Gastrocnemius medialis (tissue), 4 donors: ENCODE data around the gene SCN2B. TPM values are rescaled to one million over a fixed set of nuclear protein-coding genes. Genes with fewer than 3 reads are reported as not detected.
A peak's percentile ranks its signal among the peaks of the same experiment; 100 is the strongest.

Experiments used
- ATAC-seq, 2 donors: fragments of 150-250 bp; one replicate each; pipeline ENCODE4 v1.9.1; 2016
- DNase-seq, 2 donors: peaks; one replicate each; pipeline ENCODE4 v3.0.0-alpha.2; 2019
- H3K27ac ChIP-seq, 4 donors: fragments of 200-600 bp; sonication (generic); 1 replicate in 1 of 4; 2 replicates in 3 of 4; pipeline ENCODE4 v1.5.1; 2016 to 2018; ENCODE audit warnings: mild to moderate bottlenecking in 2 of 4, moderate library complexity in 1 of 4
- H3K27me3 ChIP-seq, 3 donors: fragments of 200-600 bp; sonication (generic) in 2 of 3; 1 replicate in 1 of 3; 2 replicates in 2 of 3; pipeline versions ENCODE4 v1.5.1 to v1.6.0; 2016 to 2019; ENCODE audit warnings: mild to moderate bottlenecking in 1 of 3, moderate library complexity in 1 of 3
- H3K36me3 ChIP-seq, 2 donors: fragments of 200-600 bp; sonication (generic) in 1 of 2; one replicate each; pipeline ENCODE4 v1.5.1; 2017 to 2018
- H3K4me1 ChIP-seq, 2 donors: fragments of 200-600 bp; sonication (generic) in 1 of 2; one replicate each; pipeline ENCODE4 v1.5.1; 2016 to 2017; ENCODE audit warnings: mild to moderate bottlenecking in 2 of 2
- H3K4me3 ChIP-seq, 4 donors: fragments of 200-600 bp; sonication (generic) in 3 of 4; 1 replicate in 1 of 4; 2 replicates in 3 of 4; pipeline ENCODE4 v1.5.1; 2016 to 2019; ENCODE audit warnings: mild to moderate bottlenecking in 2 of 4
- H3K9me3 ChIP-seq, 3 donors: fragments of 200-600 bp; sonication (generic) in 2 of 3; 1 replicate in 1 of 3; 2 replicates in 2 of 3; pipeline ENCODE4 v1.5.1; 2016 to 2019
- POLR2A ChIP-seq, 2 donors: fragments of 450-650 bp; IDR thresholded peaks; one replicate each; pipeline ENCODE4 v1.6.1; 2017; ENCODE audit warnings: antibody characterized with exemption in 2 of 2, mild to moderate bottlenecking in 2 of 2, moderate library complexity in 2 of 2
- in situ Hi-C, 4 donors: fragments of 200-750 bp; cut with MboI; loops; one replicate each; pipeline versions ENCODE4 v1.15.0 to v1.8.0; 2017; ENCODE audit warnings: low sequenced_read_pairs in 4 of 4
- intact Hi-C: fragments of 100-400 bp; cut with DNase I; formaldehyde crosslinking; loops from one replicate; pipeline ENCODE4 v1.15.1; 2023; ENCODE audit warnings: low total_unique reads
- total RNA-seq, 4 donors: library from RNA; depleted of rRNA; stranded (reverse); fragments of >200 nt; gene quantifications; one replicate each; pipeline versions ENCODE4 v1.1.0 to v1.2.3, GENCODE V29; 2016
- TF ChIP-seq, protein P1 (sequence below), 5 experiments: fragments of 450-650 bp in 3 of 5; fragments of 200-600 bp in 2 of 5; sonication (generic) in 2 of 5; IDR thresholded peaks in 4 of 5; conservative IDR thresholded peaks in 1 of 5; 1 replicate in 4 of 5; 2 replicates in 1 of 5; pipeline ENCODE4 v1.5.1; 2016 to 2019; ENCODE audit warnings: antibody characterized with exemption in 5 of 5, mild to moderate bottlenecking in 3 of 5, moderate library complexity in 3 of 5

SCN2B gene
- total RNA-seq, 4 donors from 2014 or later: 0.10 to 1.9 (median 0.24) TPM; not detected in 1

- Histone ChIP-seq H3K27me3 (no peaks in the 10 kb centered on the region), H3K4me3 (no peak overlapping the region), H3K9me3 (no peaks in the 10 kb centered on the region), H3K36me3 (no peaks in the 10 kb centered on the region), H3K27ac (no peak overlapping the region), H3K4me1 (peaks cover 4 to 9% of the 10 kb centered on the region in 2 donors)
- ATAC-seq (no peak), DNase-seq (no peak)
- in situ Hi-C loops (loop anchor here in 1 of 4 donors (10.0 kb wide), 1 partner anchor 94 kb away; no protein-coding TSS in a partner anchor), intact Hi-C loops (no loop called here)
- TF ChIP-seq, protein P1, sequence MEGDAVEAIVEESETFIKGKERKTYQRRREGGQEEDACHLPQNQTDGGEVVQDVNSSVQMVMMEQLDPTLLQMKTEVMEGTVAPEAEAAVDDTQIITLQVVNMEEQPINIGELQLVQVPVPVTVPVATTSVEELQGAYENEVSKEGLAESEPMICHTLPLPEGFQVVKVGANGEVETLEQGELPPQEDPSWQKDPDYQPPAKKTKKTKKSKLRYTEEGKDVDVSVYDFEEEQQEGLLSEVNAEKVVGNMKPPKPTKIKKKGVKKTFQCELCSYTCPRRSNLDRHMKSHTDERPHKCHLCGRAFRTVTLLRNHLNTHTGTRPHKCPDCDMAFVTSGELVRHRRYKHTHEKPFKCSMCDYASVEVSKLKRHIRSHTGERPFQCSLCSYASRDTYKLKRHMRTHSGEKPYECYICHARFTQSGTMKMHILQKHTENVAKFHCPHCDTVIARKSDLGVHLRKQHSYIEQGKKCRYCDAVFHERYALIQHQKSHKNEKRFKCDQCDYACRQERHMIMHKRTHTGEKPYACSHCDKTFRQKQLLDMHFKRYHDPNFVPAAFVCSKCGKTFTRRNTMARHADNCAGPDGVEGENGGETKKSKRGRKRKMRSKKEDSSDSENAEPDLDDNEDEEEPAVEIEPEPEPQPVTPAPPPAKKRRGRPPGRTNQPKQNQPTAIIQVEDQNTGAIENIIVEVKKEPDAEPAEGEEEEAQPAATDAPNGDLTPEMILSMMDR (IDR thresholded peaks at IDR 0.05 in 4 of 5, conservative IDR thresholded peaks at IDR 0.05 in 1 of 5): no peak
- TF ChIP-seq POLR2A (IDR thresholded peaks at IDR 0.05): no peak
Measured at GRCh38 chr11:118200497-118200896, 24.1 kb upstream of the SCN2B start.

GRCh38 chr11:118199135-118199534, 22.7 kb upstream of the SCN2B start:
- no peaks in the 10 kb centered on the region for H3K36me3 ChIP-seq
- DNase-seq: no peak
- ATAC-seq: no peak
- no peaks in the 10 kb centered on the region for H3K27me3 ChIP-seq
- H3K9me3 ChIP-seq: no peaks in the 10 kb centered on the region
- intact Hi-C loops (loop anchor here (2.0 to 5.0 kb wide), 2 partner anchors 158 to 368 kb away; partner anchors contain the start of gene IFT46), in situ Hi-C loops (loop anchor here (5.0 to 25.0 kb wide), 6 partner anchors 146 to 296 kb away; partner anchors contain the start of genes CD3D (in 1 of the 4), CD3G (in 1 of the 4) and UBE4A (in 1 of the 4))
- H3K4me3 ChIP-seq: no peak overlapping the region
- TF ChIP-seq, protein P1 (IDR thresholded peaks at IDR 0.05 in 4 of 5, conservative IDR thresholded peaks at IDR 0.05 in 1 of 5): no peak
- no peak for TF ChIP-seq POLR2A (IDR thresholded peaks at IDR 0.05)
- no peak overlapping the region for H3K27ac ChIP-seq
- peaks cover 15 to 18% of the 10 kb centered on the region in 2 donors for H3K4me1 ChIP-seq

GRCh38 chr11:118198370-118198769, 21.9 kb upstream of the SCN2B start:
- peak overlapping the region in 1 of 4 donors; percentile 4 for H3K4me3 ChIP-seq
- no peak overlapping the region for H3K27ac ChIP-seq
- in situ Hi-C loops (loop anchor here (5.0 to 25.0 kb wide), 6 partner anchors 146 to 296 kb away; partner anchors contain the start of genes CD3D (in 1 of the 4), CD3G (in 1 of the 4) and UBE4A (in 1 of the 4)), intact Hi-C loops (loop anchor here (1.0 to 5.0 kb wide), 4 partner anchors 93 to 369 kb away; partner anchors contain the start of gene IFT46)
- TF ChIP-seq, protein P1 (IDR thresholded peaks at IDR 0.05 in 4 of 5, conservative IDR thresholded peaks at IDR 0.05 in 1 of 5): peak; percentile 69 to 88 (median 80)
- no peak for TF ChIP-seq POLR2A (IDR thresholded peaks at IDR 0.05)
- H3K36me3 ChIP-seq: no peaks in the 10 kb centered on the region
- peak; percentile 42 to 52 for DNase-seq
- ATAC-seq: no peak
- peaks cover 20 to 21% of the 10 kb centered on the region in 2 donors for H3K4me1 ChIP-seq
- H3K27me3 ChIP-seq: no peaks in the 10 kb centered on the region
- H3K9me3 ChIP-seq: no peaks in the 10 kb centered on the region

DNA sequence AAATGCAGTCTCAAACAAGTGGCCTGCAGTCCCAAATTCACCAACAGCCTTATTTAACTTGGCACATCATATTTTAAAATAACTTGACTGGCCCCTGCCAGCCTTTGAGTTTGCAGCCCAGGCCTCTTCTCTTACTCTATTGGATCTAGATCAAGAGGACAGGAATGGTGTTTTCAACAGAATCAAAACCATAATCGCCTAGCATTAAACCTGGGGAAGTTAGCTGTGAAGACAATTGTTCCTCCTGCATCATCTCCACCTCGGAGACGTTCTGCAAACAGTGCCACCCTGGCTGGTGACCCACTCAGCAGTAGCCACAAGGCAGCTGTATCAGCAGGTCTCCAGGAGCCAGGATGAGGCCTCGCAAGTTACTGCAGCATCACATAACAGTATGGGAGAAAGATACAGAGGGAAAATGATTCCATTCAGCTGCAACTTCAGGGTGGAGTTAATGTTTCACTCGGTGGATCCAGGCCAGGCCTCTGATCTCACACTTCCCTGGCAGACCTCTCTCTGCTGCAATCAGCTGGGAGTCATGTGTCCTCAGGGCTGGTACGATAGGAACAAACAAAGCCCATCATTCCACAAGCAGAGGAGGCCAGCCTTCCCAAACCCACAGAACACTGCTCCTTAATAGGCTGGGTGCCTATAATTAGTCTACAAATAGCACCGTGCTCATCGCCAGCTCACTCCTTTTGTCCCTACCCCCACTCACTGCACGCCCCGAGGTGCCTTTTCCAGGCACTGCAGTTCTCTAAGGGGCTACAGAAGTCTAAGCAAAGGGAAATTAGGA, 18.6 kb upstream of the SCN2B start:
- Histone ChIP-seq H3K9me3 (no peaks in the 10 kb centered on the region), H3K4me3 (no peak overlapping the region), H3K36me3 (no peaks in the 10 kb centered on the region), H3K4me1 (peaks cover 20 to 21% of the 10 kb centered on the region in 2 donors), H3K27me3 (no peaks in the 10 kb centered on the region), H3K27ac (peak overlapping the region; percentile 81 to 89 (median 84))
- TF ChIP-seq, protein P1 (IDR thresholded peaks at IDR 0.05 in 4 of 5, conservative IDR thresholded peaks at IDR 0.05 in 1 of 5): no peak
- TF ChIP-seq POLR2A (IDR thresholded peaks at IDR 0.05): no peak
- in situ Hi-C loops: loop anchor here (5.0 to 25.0 kb wide), 6 partner anchors 150 to 300 kb away; partner anchors contain the start of genes CD3D (in 1 of the 4), CD3G (in 1 of the 4) and UBE4A (in 1 of the 4)
- ATAC-seq (peak; percentile 97 to 98), DNase-seq (peak; percentile 90 to 91)
- intact Hi-C loops: loop anchor here (1.0 to 5.0 kb wide), 3 partner anchors 14 to 372 kb away; partner anchors contain the start of gene IFT46
